ENCODE results near the gene RAB5IF.

- no peak for TF ChIP-seq EZH2 (IDR thresholded peaks at IDR 0.05; ENCODE audit: insufficient read depth, poor library complexity, severe bottlenecking)
- no peak for TF ChIP-seq EZH2phosphoT487 (IDR thresholded peaks at IDR 0.05; ENCODE audit: insufficient read depth, low read depth)
These were observed 6.0 kb downstream of the RAB5IF start for GRCh38 chr20:36611625-36612024.
